MCF 10A (cell line): ENCODE data around the gene IFRD2. TPM values are rescaled to one million over a fixed set of nuclear protein-coding genes. Genes with fewer than 3 reads are reported as not detected.

Source experiments
- BruUV-seq: library from RNA; stranded (reverse); fragments of 400-500 nt; replicated peaks from 2 replicates; lab custom pipeline; 2021; lab: Mats Ljungman, UMichigan
- CTCF ChIA-PET: fragments of 300-600 bp; sonication (Branson Sonifier 250); formaldehyde crosslinking; extraction: SDS; loops from one replicate; lab custom pipeline; 2021; ENCODE audit warnings: antibody characterized with exemption, inconsistent platforms; lab: Yijun Ruan, JAX
- POLR2A ChIA-PET: fragments of 300-600, 350-650 bp; sonication (Branson Sonifier 250); formaldehyde crosslinking; extraction: SDS; loops from one replicate; lab custom pipeline; 2020; ENCODE audit warnings: antibody characterized with exemption, inconsistent platforms; lab: Yijun Ruan, JAX
- DNase-seq: peaks from one replicate; pipeline ENCODE4 v3.0.0-alpha.2; 2018; ENCODE audit not compliant: unreplicated experiment
- H3K27ac Mint-ChIP-seq: one replicate; pipeline ENCODE4 v1.8.0; 2022; ENCODE audit warnings: mild to moderate bottlenecking, low read depth, mixed read lengths; ENCODE audit not compliant: unreplicated experiment
- H3K27me3 Mint-ChIP-seq: one replicate; pipeline ENCODE4 v1.8.0; 2022; ENCODE audit warnings: mixed read lengths; ENCODE audit not compliant: insufficient read depth, unreplicated experiment
- H3K36me3 Mint-ChIP-seq: one replicate; pipeline ENCODE4 v1.8.0; 2022; ENCODE audit warnings: mild to moderate bottlenecking, moderate library complexity, mixed read lengths; ENCODE audit not compliant: insufficient read depth, unreplicated experiment
- H3K4me1 Mint-ChIP-seq: one replicate; pipeline ENCODE4 v1.8.0; 2022; ENCODE audit warnings: mixed read lengths; ENCODE audit not compliant: insufficient read depth, unreplicated experiment
- H3K4me3 Mint-ChIP-seq: one replicate; pipeline ENCODE4 v1.8.0; 2022; ENCODE audit warnings: mild to moderate bottlenecking, moderate library complexity, mixed read lengths; ENCODE audit not compliant: unreplicated experiment
- H3K9me3 Mint-ChIP-seq: one replicate; pipeline ENCODE4 v1.8.0; 2022; ENCODE audit warnings: mixed read lengths; ENCODE audit not compliant: unreplicated experiment
- CTCF ChIP-seq: fragments of 200-600 bp; IDR thresholded peaks from one replicate; pipeline ENCODE4 v1.8.0; 2022; ENCODE audit warnings: antibody characterized with exemption, mild to moderate bottlenecking; ENCODE audit not compliant: unreplicated experiment
- intact Hi-C: fragments of 100-400 bp; cut with micrococcal nuclease; formaldehyde crosslinking; loops from 2 replicates; pipeline ENCODE4 v1.14.1; 2022
- total RNA-seq: library from RNA; stranded (reverse); gene quantifications from 2 replicates; pipeline ENCODE4 v1.2.3, GENCODE V29; 2022

The IFRD2 gene
- total RNA-seq, 1 experiment from 2014 or later, result 182 TPM

GRCh38 chr3:50320853-50321335 lies 28.7 kb upstream of the IFRD2 start:
- CTCF ChIA-PET, result interaction anchor here (0.6 to 1.3 kb wide), 5 partner anchors 14 to 1179 kb away, joined by 3 to 4 read pairs (median 3); no protein-coding TSS in a partner anchor
- Mint-ChIP-seq H3K27me3 (no peaks in the 10 kb centered on the region), H3K36me3 (peaks cover 6% of the 10 kb centered on the region), H3K4me1 (peaks cover 22% of the 10 kb centered on the region), H3K9me3 (no peaks in the 10 kb centered on the region), H3K27ac (peak overlapping the region; percentile 98), H3K4me3 (peak overlapping the region; percentile 80)
- DNase-seq, result peak; percentile 68
- POLR2A ChIA-PET, result interaction anchor here (0.6 to 5.0 kb wide), 6 partner anchors 11 to 29 kb away, joined by 3 to 25 read pairs (median 8); partner anchors contain the start of genes HYAL3, IFRD2 and NAA80
- no TSS peak for BruUV-seq
- no peak for TF ChIP-seq CTCF
- intact Hi-C loops, result loop anchor here (1.0 kb wide), 1 partner anchor 22 kb away; the partner anchor contains the start of genes HYAL3 and NAA80

DNA sequence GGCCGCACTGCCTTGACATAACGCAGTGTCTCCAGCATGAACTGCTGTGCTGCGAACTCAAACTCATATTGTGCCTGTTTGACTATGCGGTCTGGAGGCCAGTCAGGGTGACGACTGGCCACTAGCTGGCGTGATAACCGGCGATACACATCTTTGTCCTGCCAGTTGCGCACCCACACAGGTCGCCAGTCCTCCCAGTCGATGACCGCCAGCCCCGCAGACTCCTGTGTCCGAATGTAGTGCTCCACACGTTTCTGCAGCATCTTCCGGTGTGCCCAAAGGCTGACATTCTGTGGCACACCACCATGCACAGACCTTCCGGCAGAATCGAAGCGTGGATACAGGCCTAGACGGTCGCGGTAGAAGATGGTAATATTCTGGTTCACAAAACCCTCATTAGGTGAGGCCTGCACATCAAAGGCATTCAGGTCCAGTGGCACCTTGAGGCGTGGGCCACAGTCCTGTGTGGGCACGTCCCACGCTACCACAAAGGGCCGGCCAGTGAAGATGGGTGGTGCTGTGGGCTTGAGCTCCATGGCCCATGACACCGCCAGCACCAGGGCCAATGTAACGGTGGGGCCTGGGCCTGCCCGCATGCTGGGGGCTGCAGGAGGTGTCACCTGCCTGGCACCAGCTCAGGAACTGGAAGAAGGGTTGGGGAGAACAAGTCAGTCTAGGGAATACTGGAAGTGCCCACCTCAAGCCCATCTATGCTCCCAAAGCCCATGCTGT lies 27.8 kb upstream of the IFRD2 start:
- Mint-ChIP-seq H3K27me3 (no peaks in the 10 kb centered on the region), H3K27ac (peak overlapping the region; percentile 98), H3K36me3 (peaks cover 6% of the 10 kb centered on the region), H3K9me3 (no peaks in the 10 kb centered on the region), H3K4me3 (peak overlapping the region; percentile 80), H3K4me1 (peaks cover 22% of the 10 kb centered on the region)
- CTCF ChIA-PET, result interaction anchor here (0.7 to 1.3 kb wide), 3 partner anchors 11 to 21 kb away, joined by 3 to 4 read pairs (median 3); partner anchors contain the start of genes HYAL3 and NAA80
- DNase-seq, result no peak
- BruUV-seq, result TSS peak; percentile 23
- no peak for TF ChIP-seq CTCF
- POLR2A ChIA-PET, result interaction anchor here (0.6 to 5.0 kb wide), 8 partner anchors 9 to 164 kb away, joined by 3 to 25 read pairs (median 4); partner anchors contain the start of genes HYAL3, IFRD2 and NAA80
- intact Hi-C loops, result no loop called here

GRCh38 chr3:50319181-50319893 lies 27.1 kb upstream of the IFRD2 start:
- peaks cover 22% of the 10 kb centered on the region for H3K4me1 Mint-ChIP-seq
- intact Hi-C loops, result no loop called here
- no peaks in the 10 kb centered on the region for H3K9me3 Mint-ChIP-seq
- ChIA-PET POLR2A (interaction anchor here (0.6 to 1.6 kb wide), 6 partner anchors 8 to 163 kb away, joined by 3 to 7 read pairs (median 4); partner anchors contain the start of gene IFRD2), CTCF (interaction anchor here (0.7 to 1.3 kb wide), 5 partner anchors 9 to 21 kb away, joined by 3 to 6 read pairs (median 3); partner anchors contain the start of genes HYAL3, NAA80 and TUSC2)
- no peaks in the 10 kb centered on the region for H3K27me3 Mint-ChIP-seq
- H3K27ac Mint-ChIP-seq, result no peak overlapping the region
- peak overlapping the region; percentile 59 for H3K4me3 Mint-ChIP-seq
- BruUV-seq, result no TSS peak
- DNase-seq, result no peak
- peaks cover 6% of the 10 kb centered on the region for H3K36me3 Mint-ChIP-seq
- TF ChIP-seq CTCF, result no peak
